Lung microvascular endothelial cell (primary cell): ENCODE measurements around the gene KCNF1. TPM values are rescaled to one million over a fixed set of nuclear protein-coding genes. Genes with fewer than 3 reads are reported as not detected.

Experiments used
- DNase-seq, 2 donors: peaks; one replicate each; pipeline versions ENCODE4 v3.0.0 to v3.0.0-alpha.2; 2010; ENCODE audit warnings: low read depth in 2 of 2
- total RNA-seq: library from RNA; depleted of rRNA; stranded (reverse); fragments of >200 nt; gene quantifications from 2 replicates; pipeline ENCODE4 v1.2.1, GENCODE V29; 2014

Gene KCNF1, protein sequence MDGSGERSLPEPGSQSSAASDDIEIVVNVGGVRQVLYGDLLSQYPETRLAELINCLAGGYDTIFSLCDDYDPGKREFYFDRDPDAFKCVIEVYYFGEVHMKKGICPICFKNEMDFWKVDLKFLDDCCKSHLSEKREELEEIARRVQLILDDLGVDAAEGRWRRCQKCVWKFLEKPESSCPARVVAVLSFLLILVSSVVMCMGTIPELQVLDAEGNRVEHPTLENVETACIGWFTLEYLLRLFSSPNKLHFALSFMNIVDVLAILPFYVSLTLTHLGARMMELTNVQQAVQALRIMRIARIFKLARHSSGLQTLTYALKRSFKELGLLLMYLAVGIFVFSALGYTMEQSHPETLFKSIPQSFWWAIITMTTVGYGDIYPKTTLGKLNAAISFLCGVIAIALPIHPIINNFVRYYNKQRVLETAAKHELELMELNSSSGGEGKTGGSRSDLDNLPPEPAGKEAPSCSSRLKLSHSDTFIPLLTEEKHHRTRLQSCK
- total RNA-seq: 3.5 and 4.0 TPM in 2 replicates

DNA sequence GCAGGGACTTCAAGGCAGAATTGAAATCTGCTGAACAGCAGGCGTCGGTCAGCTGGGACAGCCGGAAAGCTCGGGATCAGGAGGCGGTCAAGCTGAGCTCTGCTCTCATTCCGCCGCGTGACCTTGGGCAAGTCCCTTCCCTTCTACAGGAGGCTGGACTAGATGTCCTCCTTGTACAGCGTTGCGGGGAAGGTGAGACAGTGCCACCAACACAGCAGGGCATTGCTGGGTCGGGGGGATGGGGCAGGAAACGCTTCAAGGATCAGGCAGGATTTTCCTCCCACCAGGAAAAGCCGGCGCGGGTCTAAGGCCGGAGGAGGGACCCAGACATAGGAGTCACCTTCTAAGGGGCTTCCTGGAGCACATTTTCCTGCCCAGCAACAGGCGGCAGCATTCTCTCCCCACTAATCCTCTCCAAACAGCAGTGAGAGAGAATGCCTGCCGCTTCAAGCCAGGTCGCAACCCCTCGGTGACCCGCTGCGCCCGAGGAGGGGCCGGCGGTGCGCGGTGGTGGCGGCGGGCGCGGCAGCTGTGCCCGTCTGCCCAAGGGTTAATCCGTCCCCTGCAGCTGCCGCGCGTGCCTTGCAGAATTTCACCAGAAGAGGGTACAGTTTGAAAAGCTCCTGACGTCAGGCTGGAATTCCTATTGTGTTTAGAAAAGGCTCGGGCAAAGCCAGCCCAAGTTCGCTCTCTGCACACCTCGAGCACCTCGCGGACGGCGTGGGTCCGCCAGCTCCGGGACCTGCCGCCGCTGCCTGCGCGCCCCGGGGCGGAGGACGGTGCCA is at the start of gene KCNF1:
Gene KCNF1 (plus strand): TSS at position 644 of the 785 bp plus-strand sequence. CDS start 493 bp downstream, outside the sequence.
- peak; percentile 70 to 86 for DNase-seq

DNA sequence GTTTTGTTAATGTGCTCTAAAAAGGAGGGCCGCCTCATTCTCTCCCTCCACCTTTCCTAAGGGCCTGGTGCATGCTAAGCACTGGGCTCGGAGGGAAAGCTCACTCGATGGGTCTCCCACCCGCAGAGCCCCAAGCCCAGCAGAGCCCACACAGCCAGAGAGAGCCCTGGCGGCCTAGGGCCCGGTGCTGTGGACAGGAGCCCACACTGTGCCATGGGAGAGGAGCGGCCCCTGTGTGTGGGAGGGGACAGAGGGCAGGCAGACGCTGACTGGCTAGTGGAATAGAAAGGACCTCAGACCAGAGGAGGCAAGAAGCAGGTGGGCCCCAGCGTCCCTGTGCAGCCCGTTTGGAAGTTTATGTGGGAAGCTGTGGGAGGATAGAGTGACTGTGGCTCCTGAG is 49.4 kb upstream of the KCNF1 start:
- no peak for DNase-seq

DNA sequence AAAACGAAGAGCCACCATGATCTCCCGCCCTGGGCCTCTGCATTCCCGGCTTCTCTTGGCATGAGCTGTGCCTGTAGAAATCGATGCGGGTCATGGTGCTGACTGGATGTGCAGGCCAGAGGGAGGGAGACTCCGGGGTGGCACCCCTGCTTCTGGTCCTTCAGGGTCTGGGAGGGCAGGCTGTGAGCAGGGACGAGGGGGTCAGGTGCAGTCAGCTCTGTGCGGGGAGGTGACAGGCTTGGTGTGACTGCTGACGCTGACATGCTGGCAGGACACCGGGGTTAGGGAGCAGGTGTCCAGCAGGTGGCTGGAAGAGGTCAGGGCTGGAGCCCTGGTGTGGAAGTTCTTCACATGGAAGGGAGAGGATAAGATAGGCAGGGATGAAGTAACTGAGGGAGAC is 48.7 kb upstream of the KCNF1 start:
- no peak for DNase-seq

DNA sequence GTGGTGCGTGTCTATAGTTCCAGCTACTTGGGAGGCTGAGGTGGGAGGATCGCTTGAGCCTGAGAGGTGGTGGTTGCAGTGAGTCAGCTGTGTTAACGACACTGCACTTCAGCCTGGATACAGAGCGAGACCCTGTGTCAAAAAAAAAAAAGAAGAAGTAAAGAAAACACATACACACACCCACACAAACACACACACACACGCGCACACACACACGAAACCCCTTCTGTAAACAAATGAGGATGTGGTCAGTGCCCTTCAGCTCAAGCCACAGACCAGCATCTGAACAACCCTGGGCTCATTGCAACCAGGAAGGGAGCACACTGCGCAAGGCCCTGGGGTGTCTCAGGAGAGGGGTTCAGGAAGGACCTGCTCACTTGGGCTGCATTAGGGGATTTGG is 47.9 kb upstream of the KCNF1 start:
- no peak for DNase-seq

DNA sequence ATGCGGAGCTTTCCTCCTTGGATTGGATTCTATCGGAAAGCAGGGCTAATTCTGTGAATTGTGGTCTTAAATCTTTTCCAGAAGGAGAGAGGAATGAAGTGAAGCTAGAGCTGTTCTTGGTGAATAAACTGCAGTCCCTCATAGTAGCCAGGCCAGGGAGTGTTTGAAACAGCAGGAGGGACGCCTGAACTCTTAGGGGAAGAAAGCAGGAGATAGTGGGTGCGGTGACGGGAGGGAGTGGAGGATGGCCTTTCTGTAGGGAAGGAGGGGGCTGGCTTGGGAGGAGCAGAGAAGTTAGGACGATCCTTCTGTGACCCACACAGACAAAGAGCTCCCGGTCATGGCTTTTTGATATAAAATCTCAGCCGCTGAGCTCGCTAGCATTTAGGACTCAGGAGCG is 47.5 kb upstream of the KCNF1 start:
- DNase-seq: no peak

- DNase-seq: no peak
These were observed 46.7 kb upstream of the KCNF1 start for GRCh38 chr2:10864861-10865636.

GRCh38 chr2:10865841-10866240 is 45.9 kb upstream of the KCNF1 start:
- no peak for DNase-seq

DNA sequence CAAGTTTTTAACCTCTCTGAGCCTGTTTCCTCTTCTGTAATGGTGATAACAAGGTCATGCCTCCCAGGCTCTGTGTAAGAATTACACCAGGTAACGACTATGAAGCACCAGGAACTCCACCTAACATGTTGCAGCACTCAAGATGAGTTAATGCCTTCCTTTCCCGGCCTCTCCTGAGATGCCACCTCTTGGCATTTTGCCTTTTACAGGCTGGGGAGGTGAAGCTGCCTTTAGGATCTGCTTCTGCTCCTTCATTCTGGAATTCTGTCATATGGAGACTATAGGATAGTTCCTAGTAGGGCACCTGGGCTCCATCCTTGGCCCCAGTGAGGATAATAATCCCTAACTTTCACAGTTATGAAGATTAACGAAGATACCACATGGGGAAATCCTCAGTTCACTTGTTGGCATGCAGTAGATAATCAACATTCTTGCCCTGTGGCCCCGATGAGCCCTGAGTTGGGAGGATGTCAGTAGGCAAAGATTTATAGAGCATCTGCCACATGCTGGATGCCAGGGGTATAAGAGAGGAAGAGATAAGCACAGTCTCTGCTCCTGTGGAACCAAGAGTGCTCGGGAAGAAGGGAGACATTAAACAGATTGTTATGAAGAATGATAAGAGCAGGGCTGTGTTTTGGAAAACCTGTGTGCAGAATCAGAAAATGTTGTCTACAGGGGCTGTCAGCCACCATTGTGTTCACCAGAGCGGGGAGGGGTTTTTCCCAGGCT is 43.9 kb upstream of the KCNF1 start:
- DNase-seq: no peak

DNA sequence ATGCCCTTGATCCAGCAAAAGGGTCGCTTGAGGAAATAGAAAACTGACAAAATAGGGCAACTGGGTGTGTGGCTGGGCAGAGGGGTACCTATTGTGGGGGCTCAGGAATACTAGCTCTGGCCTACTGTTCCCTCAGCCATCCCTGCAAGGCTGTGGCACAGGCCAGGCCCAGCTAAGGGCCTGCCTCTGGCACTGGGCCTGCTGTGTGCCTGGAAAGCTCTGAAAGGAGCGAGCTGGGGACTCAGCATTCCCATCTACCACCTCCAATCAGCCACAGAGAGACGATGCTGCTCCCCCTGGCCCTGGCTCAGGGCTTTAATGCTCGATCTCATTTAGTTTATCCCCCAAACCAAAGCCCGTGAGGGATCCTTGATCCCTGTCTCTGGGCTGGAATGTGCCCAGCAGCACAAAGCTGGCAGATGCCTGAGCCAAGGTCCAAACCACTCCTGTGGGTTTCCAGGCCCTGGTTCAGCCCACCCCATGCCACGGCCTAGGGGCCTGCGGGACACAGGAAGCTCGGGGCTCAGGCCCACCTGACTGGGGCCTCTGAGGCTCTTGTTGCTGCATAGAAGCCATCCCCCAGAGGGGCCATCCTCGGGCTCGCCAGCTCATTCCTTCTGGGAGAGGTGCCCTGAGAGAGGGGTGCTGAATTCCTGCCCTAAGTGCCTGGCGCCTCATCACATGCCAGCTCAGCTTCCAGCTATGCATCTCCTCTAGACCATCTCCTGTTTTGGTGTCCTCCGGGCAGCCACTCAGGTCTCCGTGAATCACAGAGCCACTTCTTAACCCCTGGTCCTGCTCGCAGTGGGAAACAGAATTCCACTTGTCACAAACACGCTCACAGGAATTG is 43.0 kb upstream of the KCNF1 start:
- DNase-seq: no peak

DNA sequence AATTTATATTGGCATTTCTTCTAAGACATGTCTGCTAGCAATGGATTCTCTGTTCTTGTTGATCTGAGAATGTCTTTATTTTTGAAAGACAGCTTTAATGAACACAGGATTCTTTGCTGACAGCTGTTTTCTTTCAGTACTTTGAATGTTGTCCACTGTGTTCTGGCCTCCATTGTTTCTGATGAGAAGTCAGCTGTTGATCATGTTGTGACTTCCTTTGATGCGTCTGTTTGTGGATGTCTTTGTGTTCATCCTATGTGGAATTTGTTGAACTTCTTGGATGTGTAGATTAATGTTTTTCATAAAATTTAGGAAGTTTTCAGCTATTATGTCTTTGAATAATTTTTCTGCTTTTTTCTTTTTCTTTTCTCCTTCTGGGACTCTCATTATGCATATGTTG is 39.8 kb upstream of the KCNF1 start:
- DNase-seq: no peak

DNA sequence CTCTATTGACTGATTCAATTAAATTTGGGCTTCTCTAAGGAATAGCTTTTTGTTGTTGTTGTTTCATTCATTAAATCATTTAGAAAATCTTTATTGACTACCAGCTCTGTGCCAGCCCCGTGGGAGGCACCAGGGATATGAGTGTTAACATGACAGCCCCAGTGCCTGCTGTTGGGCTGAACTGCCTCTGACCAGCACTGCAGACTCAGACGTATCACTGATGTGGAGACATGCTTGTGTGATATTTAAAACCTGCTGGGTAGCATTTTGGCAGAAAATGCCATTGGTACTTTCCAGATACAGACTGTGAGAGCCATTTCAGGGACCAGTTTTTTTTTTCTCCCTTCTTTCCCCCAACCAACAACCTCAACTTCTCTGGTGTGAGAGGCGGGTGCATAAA is 38.6 kb upstream of the KCNF1 start:
- DNase-seq: no peak

- DNase-seq: no peak
These were observed 37.8 kb upstream of the KCNF1 start for GRCh38 chr2:10873790-10874437.

- no peak for DNase-seq
These were observed 36.6 kb upstream of the KCNF1 start for GRCh38 chr2:10875126-10875525.

DNA sequence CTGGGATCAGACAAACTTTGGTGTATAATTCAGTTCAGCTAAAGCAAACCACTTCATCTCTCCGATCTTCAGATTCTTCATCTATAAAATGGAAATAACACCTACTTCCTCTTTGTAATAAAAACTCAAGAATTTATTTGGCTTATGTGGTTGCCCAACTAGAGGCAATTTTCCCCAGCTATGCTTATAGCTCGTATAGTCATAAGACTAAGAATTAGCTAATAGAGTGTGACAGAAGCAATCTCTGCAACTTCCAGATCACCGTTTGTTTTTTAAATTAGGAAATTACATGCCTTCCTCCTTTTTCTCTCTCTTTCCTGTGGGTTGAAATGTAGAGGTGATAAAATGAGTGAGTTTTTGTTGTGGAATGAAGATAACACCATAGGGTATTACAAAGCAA is 35.3 kb upstream of the KCNF1 start:
- DNase-seq: peak in 1 of 2 donors; percentile 5

- no peak for DNase-seq
These were observed 34.8 kb upstream of the KCNF1 start for GRCh38 chr2:10876963-10877362.

DNA sequence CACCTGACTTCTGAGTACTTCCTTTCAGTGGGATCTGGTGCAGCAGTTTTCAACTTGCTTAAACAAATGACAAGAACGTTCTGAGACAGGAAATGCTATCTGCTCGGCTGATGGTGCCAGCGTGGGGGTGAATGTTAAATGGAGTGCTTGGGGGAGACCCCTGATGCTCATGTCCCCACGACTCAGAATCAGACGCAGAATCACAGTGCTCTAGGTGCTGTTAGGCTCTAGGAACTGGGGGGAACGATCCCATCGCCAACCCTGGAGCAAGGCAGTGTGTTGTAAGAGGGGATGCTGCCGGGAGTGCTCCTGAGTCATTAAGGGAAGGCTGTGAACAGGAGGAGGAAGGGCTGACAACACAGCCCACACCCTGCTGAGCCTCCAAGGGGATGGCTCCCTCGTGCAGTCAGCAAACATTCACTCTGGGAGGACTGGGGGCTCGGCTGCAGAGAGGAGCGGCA is 34.1 kb upstream of the KCNF1 start:
- DNase-seq: no peak

- DNase-seq: no peak
These were observed 33.3 kb upstream of the KCNF1 start for GRCh38 chr2:10878268-10878915.

GRCh38 chr2:10879159-10879558 is 32.6 kb upstream of the KCNF1 start:
- DNase-seq: no peak
